ENCODE measurements around the gene LENEP.

The LENEP gene

GRCh38 chr1:154993572-154994268 is at the start of gene LENEP:
Gene LENEP, plus strand, starts transcription at chr1:154993586. Its CDS starts 22 bp downstream, at chr1:154993608.
- Histone ChIP-seq H3K27ac (ENCODE audit: low read depth, low read length) (peak within 1 kb of the TSS; percentile 47), H2AFZ (ENCODE audit: low read length, unreplicated experiment) (no peak within 1 kb of the TSS), H3K4me1 (ENCODE audit: control insufficient read depth, insufficient read depth, low read length, unreplicated experiment) (peaks cover 18% of the 10 kb centered on the region), H3K79me2 (ENCODE audit: control insufficient read depth, insufficient read depth, low read length, unreplicated experiment) (no peaks in the 10 kb centered on the region), H3K36me3 (ENCODE audit: insufficient read depth, low read length) (no peaks in the 10 kb centered on the region; the same call in 1 of the 2 replicates), H3K4me3 (ENCODE audit: low read depth, low read length) (no peak within 1 kb of the TSS), H3K27me3 (ENCODE audit: insufficient read depth, low read length) (no peaks in the 10 kb centered on the region)

GRCh38 chr1:154943649-154944400 is 49.6 kb upstream of the LENEP start:
- Histone ChIP-seq H3K4me3 (ENCODE audit: low read depth, low read length) (no peak overlapping the region), H2AFZ (ENCODE audit: low read length, unreplicated experiment) (no peak overlapping the region), H3K27ac (ENCODE audit: low read depth, low read length) (no peak overlapping the region), H3K79me2 (ENCODE audit: control insufficient read depth, insufficient read depth, low read length, unreplicated experiment) (no peaks in the 10 kb centered on the region), H3K27me3 (ENCODE audit: insufficient read depth, low read length) (no peaks in the 10 kb centered on the region), H3K36me3 (ENCODE audit: insufficient read depth, low read length) (no peaks in the 10 kb centered on the region), H3K4me1 (ENCODE audit: control insufficient read depth, insufficient read depth, low read length, unreplicated experiment) (peaks cover 9% of the 10 kb centered on the region)

GRCh38 chr1:154944401-154945159 is 48.8 kb upstream of the LENEP start:
- Histone ChIP-seq H3K79me2 (ENCODE audit: control insufficient read depth, insufficient read depth, low read length, unreplicated experiment) (no peaks in the 10 kb centered on the region), H2AFZ (ENCODE audit: low read length, unreplicated experiment) (no peak overlapping the region), H3K36me3 (ENCODE audit: insufficient read depth, low read length) (no peaks in the 10 kb centered on the region), H3K27ac (ENCODE audit: low read depth, low read length) (no peak overlapping the region), H3K27me3 (ENCODE audit: insufficient read depth, low read length) (no peaks in the 10 kb centered on the region), H3K4me1 (ENCODE audit: control insufficient read depth, insufficient read depth, low read length, unreplicated experiment) (peaks cover 9% of the 10 kb centered on the region), H3K4me3 (ENCODE audit: low read depth, low read length) (no peak overlapping the region)

- Histone ChIP-seq H3K36me3 (ENCODE audit: insufficient read depth, low read length) (no peaks in the 10 kb centered on the region), H3K27me3 (ENCODE audit: insufficient read depth, low read length) (no peaks in the 10 kb centered on the region), H3K4me1 (ENCODE audit: control insufficient read depth, insufficient read depth, low read length, unreplicated experiment) (peaks cover 9% of the 10 kb centered on the region), H3K79me2 (ENCODE audit: control insufficient read depth, insufficient read depth, low read length, unreplicated experiment) (no peaks in the 10 kb centered on the region), H3K4me3 (ENCODE audit: low read depth, low read length) (no peak overlapping the region), H2AFZ (ENCODE audit: low read length, unreplicated experiment) (no peak overlapping the region), H3K27ac (ENCODE audit: low read depth, low read length) (no peak overlapping the region)
Observed at GRCh38 chr1:154945160-154945961, 48.0 kb upstream of the LENEP start.

- H3K4me3 ChIP-seq (ENCODE audit: low read depth, low read length) = no peak overlapping the region
- peaks cover 9% of the 10 kb centered on the region for H3K4me1 ChIP-seq (ENCODE audit: control insufficient read depth, insufficient read depth, low read length, unreplicated experiment)
- H2AFZ ChIP-seq (ENCODE audit: low read length, unreplicated experiment) = no peak overlapping the region
- no peaks in the 10 kb centered on the region for H3K36me3 ChIP-seq (ENCODE audit: insufficient read depth, low read length)
- H3K79me2 ChIP-seq (ENCODE audit: control insufficient read depth, insufficient read depth, low read length, unreplicated experiment) = no peaks in the 10 kb centered on the region
- no peaks in the 10 kb centered on the region for H3K27me3 ChIP-seq (ENCODE audit: insufficient read depth, low read length)
- H3K27ac ChIP-seq (ENCODE audit: low read depth, low read length) = no peak overlapping the region
Observed at GRCh38 chr1:154945962-154946850, 47.2 kb upstream of the LENEP start.

- no peaks in the 10 kb centered on the region for H3K36me3 ChIP-seq (ENCODE audit: insufficient read depth, low read length)
- no peaks in the 10 kb centered on the region for H3K27me3 ChIP-seq (ENCODE audit: insufficient read depth, low read length)
- H3K4me1 ChIP-seq (ENCODE audit: control insufficient read depth, insufficient read depth, low read length, unreplicated experiment) = peaks cover 9% of the 10 kb centered on the region
- no peak overlapping the region for H3K4me3 ChIP-seq (ENCODE audit: low read depth, low read length)
- H3K27ac ChIP-seq (ENCODE audit: low read depth, low read length) = no peak overlapping the region
- no peak overlapping the region for H2AFZ ChIP-seq (ENCODE audit: low read length, unreplicated experiment)
- H3K79me2 ChIP-seq (ENCODE audit: control insufficient read depth, insufficient read depth, low read length, unreplicated experiment) = no peaks in the 10 kb centered on the region
Observed at GRCh38 chr1:154948079-154948478, 45.3 kb upstream of the LENEP start.

- Histone ChIP-seq H3K4me1 (ENCODE audit: control insufficient read depth, insufficient read depth, low read length, unreplicated experiment) (peaks cover 13% of the 10 kb centered on the region), H3K79me2 (ENCODE audit: control insufficient read depth, insufficient read depth, low read length, unreplicated experiment) (no peaks in the 10 kb centered on the region), H2AFZ (ENCODE audit: low read length, unreplicated experiment) (no peak overlapping the region), H3K27me3 (ENCODE audit: insufficient read depth, low read length) (no peaks in the 10 kb centered on the region), H3K4me3 (ENCODE audit: low read depth, low read length) (no peak overlapping the region), H3K27ac (ENCODE audit: low read depth, low read length) (no peak overlapping the region), H3K36me3 (ENCODE audit: insufficient read depth, low read length) (no peaks in the 10 kb centered on the region)
Observed at GRCh38 chr1:154951901-154952657, 41.3 kb upstream of the LENEP start.

- Histone ChIP-seq H3K27me3 (ENCODE audit: insufficient read depth, low read length) (no peaks in the 10 kb centered on the region), H3K27ac (ENCODE audit: low read depth, low read length) (no peak overlapping the region), H3K4me1 (ENCODE audit: control insufficient read depth, insufficient read depth, low read length, unreplicated experiment) (peaks cover 13% of the 10 kb centered on the region), H3K79me2 (ENCODE audit: control insufficient read depth, insufficient read depth, low read length, unreplicated experiment) (no peaks in the 10 kb centered on the region), H3K36me3 (ENCODE audit: insufficient read depth, low read length) (no peaks in the 10 kb centered on the region), H3K4me3 (ENCODE audit: low read depth, low read length) (no peak overlapping the region), H2AFZ (ENCODE audit: low read length, unreplicated experiment) (no peak overlapping the region)
Observed at GRCh38 chr1:154952664-154953063, 40.7 kb upstream of the LENEP start.

GRCh38 chr1:154953611-154954038 is 39.8 kb upstream of the LENEP start:
- Histone ChIP-seq H3K27me3 (ENCODE audit: insufficient read depth, low read length) (no peaks in the 10 kb centered on the region), H3K27ac (ENCODE audit: low read depth, low read length) (no peak overlapping the region)

More at GRCh38 chr1:154953611-154954038, 39.8 kb upstream of the LENEP start:
- H3K36me3 ChIP-seq (ENCODE audit: insufficient read depth, low read length) = no peaks in the 10 kb centered on the region
- H3K4me3 ChIP-seq (ENCODE audit: low read depth, low read length) = no peak overlapping the region
- H2AFZ ChIP-seq (ENCODE audit: low read length, unreplicated experiment) = no peak overlapping the region
- peaks cover 13% of the 10 kb centered on the region for H3K4me1 ChIP-seq (ENCODE audit: control insufficient read depth, insufficient read depth, low read length, unreplicated experiment)
- H3K79me2 ChIP-seq (ENCODE audit: control insufficient read depth, insufficient read depth, low read length, unreplicated experiment) = no peaks in the 10 kb centered on the region

Measured in ACC112 (cell line).